K562 (cell line): ENCODE data around the gene HADHB. TPM values are rescaled to one million over a fixed set of nuclear protein-coding genes. Genes with fewer than 3 reads are reported as not detected.

Source experiments
- ATAC-seq: fragments of 200-7000 bp; cut with Tn5 transposase; 3 replicates; pipeline ENCODE4 v1.9.1; 2020; ENCODE audit warnings: moderate library complexity
- BruUV-seq: library from RNA; stranded (reverse); fragments of 400-500 nt; replicated peaks from 2 replicates; lab custom pipeline; 2021; lab: Mats Ljungman, UMichigan
- CTCF ChIA-PET: fragments of 300-600 bp; formaldehyde crosslinking; extraction: SDS; loops from one replicate; lab custom pipeline; 2021; ENCODE audit warnings: low intra/inter-chr PET ratio; lab: Yijun Ruan, JAX
- POLR2A ChIA-PET: fragments of 300-600, 350-650 bp; sonication (Branson Sonifier 250); formaldehyde crosslinking; extraction: SDS; loops from one replicate; lab custom pipeline; 2021; ENCODE audit warnings: antibody characterized with exemption, inconsistent platforms; lab: Yijun Ruan, JAX
- DNase-seq, 4 experiments: peaks; one replicate each; pipeline versions ENCODE4 v3.0.0 to v3.0.0-alpha.2; 2011 to 2018; ENCODE audit warnings: low spot score in 3 of 4, mixed read lengths in 3 of 4; ENCODE audit errors: extremely low read depth in 1 of 4
- FAIRE-seq: peaks from 2 replicates; lab custom pipeline; 2011; peaks lifted over from hg19 to GRCh38; lab: Jason Lieb, UNC
- H2AFZ ChIP-seq: 2 replicates; pipeline ENCODE4 v1.6.0; 2011; ENCODE audit warnings: low read depth, low read length, control low read depth, inconsistent platforms
- H3K27ac ChIP-seq: fragments of 200-600 bp; 3 replicates; pipeline ENCODE4 v1.8.0; 2011; ENCODE audit warnings: low read depth, mild to moderate bottlenecking, control low read depth, inconsistent platforms, low read length, moderate library complexity, mixed read lengths; ENCODE audit errors: extremely low read depth
- H3K27me3 ChIP-seq, 2 experiments: fragments of 300-600 bp in 1 of 2; 2 replicates in 1 of 2; 3 replicates in 1 of 2; pipeline versions ENCODE4 v1.6.0 to v1.8.0; 2011; ENCODE audit warnings: inconsistent platforms in 2 of 2, low read length in 2 of 2, mild to moderate bottlenecking in 1 of 2, mixed read lengths in 1 of 2, moderate library complexity in 1 of 2; ENCODE audit not compliant: control insufficient read depth in 2 of 2, insufficient read depth in 2 of 2
- H3K36me3 ChIP-seq: fragments of 300-600 bp; 3 replicates; pipeline ENCODE4 v1.8.0; 2011; ENCODE audit warnings: mild to moderate bottlenecking, low read length, inconsistent platforms; ENCODE audit not compliant: control insufficient read depth, insufficient read depth
- H3K4me1 ChIP-seq, 2 experiments: fragments of 200-600 bp in 1 of 2; replicated peaks in 1 of 2; 2 replicates in 1 of 2; 3 replicates in 1 of 2; pipeline versions ENCODE4 v1.5.1 to v1.8.0; 2011; ENCODE audit warnings: inconsistent platforms in 2 of 2, low read length in 2 of 2, mild to moderate bottlenecking in 1 of 2, mixed read lengths in 1 of 2, moderate library complexity in 1 of 2; ENCODE audit not compliant: control insufficient read depth in 2 of 2, insufficient read depth in 2 of 2
- H3K4me2 ChIP-seq: 2 replicates; pipeline ENCODE4 v1.6.1; 2011; ENCODE audit warnings: low read length, control low read depth, inconsistent platforms, mixed read lengths; ENCODE audit not compliant: insufficient read depth
- H3K4me3 ChIP-seq: fragments of 200-600 bp; sonication (generic), shearing (Covaris generic); 2 replicates; pipeline ENCODE4 v1.5.1; 2016; ENCODE audit warnings: control low read depth, inconsistent platforms
- H3K79me2 ChIP-seq: fragments of 200-600 bp; 3 replicates; pipeline ENCODE4 v1.8.0; 2011; ENCODE audit warnings: low read length, inconsistent platforms; ENCODE audit not compliant: control insufficient read depth, insufficient read depth
- H3K9ac ChIP-seq, 2 experiments: 2 replicates each; pipeline versions ENCODE4 v1.6.0 to v1.6.1; 2011; ENCODE audit warnings: low read depth in 2 of 2, low read length in 2 of 2, control low read depth in 1 of 2, inconsistent platforms in 1 of 2, mild to moderate bottlenecking in 1 of 2, mixed read lengths in 1 of 2; ENCODE audit not compliant: insufficient read depth in 1 of 2
- H3K9me1 ChIP-seq: one replicate; pipeline ENCODE4 v1.6.0; 2011; ENCODE audit warnings: inconsistent platforms, mild to moderate bottlenecking, low read length, moderate library complexity; ENCODE audit not compliant: control insufficient read depth, insufficient read depth
- H3K9me3 ChIP-seq: replicated peaks from 2 replicates; pipeline ENCODE4 v1.5.1; 2011; ENCODE audit warnings: low read depth, low read length, inconsistent platforms; ENCODE audit not compliant: control insufficient read depth, insufficient read depth
- H4K20me1 ChIP-seq: replicated peaks from 2 replicates; pipeline ENCODE4 v1.6.1; 2011; ENCODE audit warnings: low read length, inconsistent platforms, mixed read lengths; ENCODE audit not compliant: control insufficient read depth, insufficient read depth
- ARID1B ChIP-seq: fragments of 450-650 bp; IDR thresholded peaks from 2 replicates; pipeline ENCODE4 v1.6.1; 2016; ENCODE audit warnings: antibody characterized with exemption, mild to moderate bottlenecking, inconsistent platforms
- CEBPG ChIP-seq, 3 experiments: fragments of 200-800 bp in 1 of 3; sonication (Bioruptor generic) in 1 of 3; sonication (generic) in 1 of 3; formaldehyde crosslinking in 1 of 3; IDR thresholded peaks in 2 of 3; conservative IDR thresholded peaks in 1 of 3; 2 replicates each; pipeline versions ENCODE4 v1.6.1 to v1.8.0; 2016 to 2022; ENCODE audit warnings: missing compliant biosample characterization in 2 of 3, missing genetic modification characterization in 2 of 3, mild to moderate bottlenecking in 1 of 3, missing genetic modification reagents in 1 of 3
- FOXJ2 ChIP-seq: fragments of 200-800 bp; sonication (Bioruptor generic); IDR thresholded peaks from 2 replicates; pipeline ENCODE4 v1.6.1; 2016; ENCODE audit warnings: missing genetic modification characterization, missing compliant biosample characterization
- RAD21 ChIP-seq, 2 experiments: fragments of 250-450 bp in 1 of 2; fragments of 450-650 bp in 1 of 2; sonication (Bioruptor Pico) in 1 of 2; formaldehyde crosslinking in 1 of 2; IDR thresholded peaks in 1 of 2; conservative IDR thresholded peaks in 1 of 2; 2 replicates each; pipeline versions ENCODE4 v1.4.0 to v1.8.0; 2020 to 2022; ENCODE audit warnings: mild to moderate bottlenecking in 2 of 2, moderate library complexity in 1 of 2
- ZNF586 ChIP-seq: fragments of 450-650 bp; formaldehyde crosslinking; conservative IDR thresholded peaks from 2 replicates; pipeline ENCODE4 v1.4.0; 2020; ENCODE audit warnings: mild to moderate bottlenecking, moderate library complexity
- WGBS: fragments of 100-300 bp; shearing (Covaris generic); methylation state at CpG from one replicate; pipeline ENCODE4 v1.1.6; 2016; ENCODE audit warnings: low coverage, mixed read lengths; ENCODE audit not compliant: insufficient coverage; ENCODE audit errors: missing lambda C conversion rate; 5-methylcytosine and 5-hydroxymethylcytosine counted together
- in situ Hi-C: fragments of 300-500 bp; cut with MboI; formaldehyde crosslinking; loops from 4 replicates; pipeline ENCODE4 v1.15.0; 2018; ENCODE audit warnings: inconsistent platforms, mixed read lengths
- intact Hi-C: fragments of 100-400 bp; cut with micrococcal nuclease; formaldehyde crosslinking; loops from 2 replicates; pipeline ENCODE4 v1.14.2; 2022
- polyA plus RNA-seq, 8 experiments: library from polyadenylated mRNA; depleted of rRNA in 4 of 8; stranded (reverse) in 5 of 8; unstranded in 3 of 8; fragments of >200 nt; fragmentation: Nextera tagmentation in 2 of 8; fragmentation: Illumina TruSeq in 1 of 8; extraction: Ambion mirVana in 2 of 8; extraction: Trizol in 1 of 8; gene quantifications; 2 replicates each; pipeline versions ENCODE4 v1.2.1 to v1.2.3, GENCODE V29; 2011 to 2014; ENCODE audit warnings: inconsistent platforms in 1 of 8, missing spikeins in 1 of 8
- total RNA-seq, 7 experiments: library from RNA; depleted of rRNA in 6 of 7; stranded (reverse); fragments of >200 nt in 6 of 7; fragmentation: Illumina TruSeq in 2 of 7; extraction: Trizol in 2 of 7; gene quantifications; 2 replicates each; pipeline versions ENCODE4 v1.2.1 to v1.2.3, GENCODE V29; 2011 to 2021; ENCODE audit warnings: low replicate concordance in 1 of 7
- TF ChIP-seq, protein P1 (sequence below), 2 experiments: fragments of 450-650 bp in 1 of 2; sonication (generic) in 1 of 2; formaldehyde crosslinking in 1 of 2; IDR thresholded peaks in 1 of 2; conservative IDR thresholded peaks in 1 of 2; 2 replicates each; pipeline versions ENCODE4 v1.6.1 to v1.8.1; 2016 to 2023; ENCODE audit warnings: mild to moderate bottlenecking in 2 of 2, moderate library complexity in 2 of 2, inconsistent platforms in 1 of 2, missing genetic modification reagents in 1 of 2
- TF ChIP-seq, protein P2 (sequence below): sonication (generic); formaldehyde crosslinking; IDR thresholded peaks from 2 replicates; pipeline ENCODE4 v1.8.0; 2022; ENCODE audit warnings: missing genetic modification reagents, mild to moderate bottlenecking, borderline replicate concordance

HADHB gene
- total and polyA plus RNA-seq, 9 of the 15 experiments (the other 6 are each of a cell fraction or from before 2014, with no cell fraction given), result 67.3 to 199 (median 100) TPM

DNA sequence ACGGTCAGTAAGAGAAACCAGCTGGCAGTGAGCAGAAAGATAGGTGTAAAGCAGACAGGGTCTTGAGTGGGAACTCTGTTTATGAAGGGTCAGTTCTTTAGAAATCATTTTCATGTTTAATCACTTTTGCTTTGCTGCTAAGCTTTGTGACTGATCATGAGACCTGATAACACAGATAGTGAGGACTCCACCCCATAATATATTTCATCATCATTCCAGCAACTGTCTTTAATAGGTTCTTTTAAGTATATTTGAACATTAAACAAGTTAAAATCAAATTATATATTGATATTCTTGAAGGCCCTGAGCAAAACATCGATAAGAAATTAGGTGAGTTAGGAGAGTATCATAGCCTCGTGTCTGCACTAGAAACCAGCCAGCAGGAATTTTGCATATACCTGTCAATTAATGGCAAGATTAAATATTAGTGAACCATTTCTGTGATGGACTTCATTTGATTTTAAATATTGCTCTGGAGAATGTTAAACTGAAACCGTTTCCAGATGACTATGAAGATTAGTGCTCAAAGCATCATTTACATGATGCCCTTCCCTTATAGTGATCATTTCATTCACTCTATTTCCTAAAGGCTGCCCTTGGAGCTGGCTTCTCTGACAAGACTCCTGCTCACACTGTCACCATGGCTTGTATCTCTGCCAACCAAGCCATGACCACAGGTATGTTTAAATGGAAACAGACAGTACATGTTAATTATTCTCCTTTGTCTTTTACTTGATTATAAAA is 31.9 kb downstream of the HADHB start:
- POLR2A ChIA-PET, result interaction anchor here (0.6 kb wide), 3 partner anchors 20 to 73 kb away, joined by 3 read pairs; no protein-coding TSS in a partner anchor
- 81% methylated on average over 4 of the region's 4 CpGs for WGBS

More for the DNA sequence above, 31.9 kb downstream of the HADHB start:
- ATAC-seq (no peak), FAIRE-seq (no peak), DNase-seq (no peak)
- Histone ChIP-seq H3K9ac (no peak overlapping the region), H4K20me1 (no peaks in the 10 kb centered on the region), H3K4me2 (no peak overlapping the region), H3K4me3 (no peak overlapping the region), H3K36me3 (peaks cover 74% of the 10 kb centered on the region), H3K27ac (no peak overlapping the region), H3K9me1 (no peaks in the 10 kb centered on the region), H3K27me3 (no peaks in the 10 kb centered on the region), H3K79me2 (no peaks in the 10 kb centered on the region), H3K4me1 (peaks cover 0 to 11% of the 10 kb centered on the region in 2 experiments; a peak in 1 of 5 replicates), H2AFZ (no peak overlapping the region), H3K9me3 (no peaks in the 10 kb centered on the region)
- CTCF ChIA-PET, result no interaction called here
- no TSS peak for BruUV-seq
- intact Hi-C loops (no loop called here), in situ Hi-C loops (no loop called here)
- TF ChIP-seq, protein P1, sequence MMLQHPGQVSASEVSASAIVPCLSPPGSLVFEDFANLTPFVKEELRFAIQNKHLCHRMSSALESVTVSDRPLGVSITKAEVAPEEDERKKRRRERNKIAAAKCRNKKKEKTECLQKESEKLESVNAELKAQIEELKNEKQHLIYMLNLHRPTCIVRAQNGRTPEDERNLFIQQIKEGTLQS (IDR thresholded peaks at IDR 0.05), result peak; percentile 79
- TF ChIP-seq, protein P1 (CRISPR knock-in tag; conservative IDR thresholded peaks at IDR 0.05), result no peak
- TF ChIP-seq FOXJ2 (tag) (0 out of 2 replicates have a peak, but pooled peaks have one; percentile 31), CEBPG (CRISPR knock-in tag; IDR thresholded peaks at IDR 0.05) (no peak), CEBPG (tag; conservative IDR thresholded peaks at IDR 0.05 in 1 of 2, IDR thresholded peaks at IDR 0.05 in 1 of 2) (peak; percentile 60 to 74), RAD21 (CRISPR knock-in tag; conservative IDR thresholded peaks at IDR 0.05 in 1 of 2, IDR thresholded peaks at IDR 0.05 in 1 of 2) (no peak), ZNF586 (CRISPR knock-in tag) (no peak), ARID1B (no peak)
- TF ChIP-seq, protein P2, sequence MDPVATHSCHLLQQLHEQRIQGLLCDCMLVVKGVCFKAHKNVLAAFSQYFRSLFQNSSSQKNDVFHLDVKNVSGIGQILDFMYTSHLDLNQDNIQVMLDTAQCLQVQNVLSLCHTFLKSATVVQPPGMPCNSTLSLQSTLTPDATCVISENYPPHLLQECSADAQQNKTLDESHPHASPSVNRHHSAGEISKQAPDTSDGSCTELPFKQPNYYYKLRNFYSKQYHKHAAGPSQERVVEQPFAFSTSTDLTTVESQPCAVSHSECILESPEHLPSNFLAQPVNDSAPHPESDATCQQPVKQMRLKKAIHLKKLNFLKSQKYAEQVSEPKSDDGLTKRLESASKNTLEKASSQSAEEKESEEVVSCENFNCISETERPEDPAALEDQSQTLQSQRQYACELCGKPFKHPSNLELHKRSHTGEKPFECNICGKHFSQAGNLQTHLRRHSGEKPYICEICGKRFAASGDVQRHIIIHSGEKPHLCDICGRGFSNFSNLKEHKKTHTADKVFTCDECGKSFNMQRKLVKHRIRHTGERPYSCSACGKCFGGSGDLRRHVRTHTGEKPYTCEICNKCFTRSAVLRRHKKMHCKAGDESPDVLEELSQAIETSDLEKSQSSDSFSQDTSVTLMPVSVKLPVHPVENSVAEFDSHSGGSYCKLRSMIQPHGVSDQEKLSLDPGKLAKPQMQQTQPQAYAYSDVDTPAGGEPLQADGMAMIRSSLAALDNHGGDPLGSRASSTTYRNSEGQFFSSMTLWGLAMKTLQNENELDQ (CRISPR knock-in tag), result no peak
